GM13976 (cell line): Measurements from ENCODE around the gene GPRC5B.

Experiments used
- DNase-seq: peaks from one replicate; pipeline ENCODE4 v3.0.0; 2012; ENCODE audit warnings: low spot score
- in situ Hi-C: fragments of 300-500 bp; cut with MboI; formaldehyde crosslinking; loops from one replicate; pipeline ENCODE4 v1.12.0; 2022; ENCODE audit warnings: low sequenced_read_pairs, mixed read lengths, inconsistent platforms; ENCODE audit not compliant: unreplicated experiment
- TF ChIP-seq, protein P1 (sequence below): IDR thresholded peaks from 2 replicates; pipeline ENCODE4 v1.5.1; 2012; ENCODE audit warnings: borderline replicate concordance, mild to moderate bottlenecking; ENCODE audit not compliant: insufficient read depth; ENCODE audit errors: extremely low read depth, missing control alignments, control extremely low read depth

The GPRC5B gene

DNA sequence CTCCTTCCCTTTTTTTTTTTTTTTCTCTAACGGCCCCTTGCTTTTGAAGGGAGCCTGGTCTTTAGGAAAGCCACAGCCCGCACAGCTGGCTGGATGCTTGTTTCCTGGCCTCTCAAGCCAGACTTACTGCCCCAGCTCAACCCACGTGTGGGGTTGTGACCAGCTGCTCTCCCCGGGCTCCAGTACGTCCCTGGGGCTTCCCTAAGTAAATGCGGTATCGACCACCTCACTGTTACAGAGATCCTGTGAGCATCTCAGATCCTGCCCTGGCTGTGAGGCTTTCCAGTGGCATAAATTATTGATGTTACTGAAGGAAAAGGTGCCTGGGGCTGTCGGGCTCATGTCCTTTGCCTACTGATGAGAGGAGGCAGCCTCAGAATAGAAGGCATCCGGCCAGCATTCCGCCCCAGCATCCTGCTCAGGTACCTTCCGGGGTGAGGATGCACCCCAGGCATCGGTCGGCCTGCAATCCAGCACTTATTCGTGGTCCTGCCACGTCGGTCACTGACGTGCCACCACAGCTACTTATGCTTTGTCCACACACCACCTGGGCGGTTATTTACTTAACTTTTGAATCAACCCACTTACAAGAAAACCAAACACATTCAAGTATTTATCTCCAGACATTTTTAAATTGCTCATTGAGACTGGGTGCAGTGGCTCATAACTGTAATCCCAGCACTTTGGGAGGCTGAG is 9.6 kb downstream of the GPRC5B start:
- DNase-seq: no peak
- in situ Hi-C loops: no loop called here
- TF ChIP-seq, protein P1, sequence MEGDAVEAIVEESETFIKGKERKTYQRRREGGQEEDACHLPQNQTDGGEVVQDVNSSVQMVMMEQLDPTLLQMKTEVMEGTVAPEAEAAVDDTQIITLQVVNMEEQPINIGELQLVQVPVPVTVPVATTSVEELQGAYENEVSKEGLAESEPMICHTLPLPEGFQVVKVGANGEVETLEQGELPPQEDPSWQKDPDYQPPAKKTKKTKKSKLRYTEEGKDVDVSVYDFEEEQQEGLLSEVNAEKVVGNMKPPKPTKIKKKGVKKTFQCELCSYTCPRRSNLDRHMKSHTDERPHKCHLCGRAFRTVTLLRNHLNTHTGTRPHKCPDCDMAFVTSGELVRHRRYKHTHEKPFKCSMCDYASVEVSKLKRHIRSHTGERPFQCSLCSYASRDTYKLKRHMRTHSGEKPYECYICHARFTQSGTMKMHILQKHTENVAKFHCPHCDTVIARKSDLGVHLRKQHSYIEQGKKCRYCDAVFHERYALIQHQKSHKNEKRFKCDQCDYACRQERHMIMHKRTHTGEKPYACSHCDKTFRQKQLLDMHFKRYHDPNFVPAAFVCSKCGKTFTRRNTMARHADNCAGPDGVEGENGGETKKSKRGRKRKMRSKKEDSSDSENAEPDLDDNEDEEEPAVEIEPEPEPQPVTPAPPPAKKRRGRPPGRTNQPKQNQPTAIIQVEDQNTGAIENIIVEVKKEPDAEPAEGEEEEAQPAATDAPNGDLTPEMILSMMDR: no peak

DNA sequence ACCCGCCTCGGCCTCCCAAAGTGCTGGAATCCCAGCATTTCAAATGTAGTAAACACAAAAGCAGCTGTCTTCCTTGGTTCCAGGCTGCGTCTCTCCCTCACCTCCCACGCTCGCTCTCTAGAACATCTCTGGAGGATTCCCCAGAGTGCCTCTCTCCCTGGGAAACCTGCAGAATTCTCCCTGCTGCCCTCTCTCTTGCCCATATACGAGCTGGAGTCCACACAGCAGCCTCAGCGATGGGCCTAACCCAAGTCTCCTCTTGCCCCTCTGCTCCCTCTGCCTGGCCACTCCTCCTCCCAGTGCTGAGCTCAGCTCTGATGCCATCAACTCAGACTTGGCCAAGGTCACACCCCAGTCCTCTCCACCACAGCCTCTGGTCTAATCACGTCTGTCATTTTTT is 10.6 kb downstream of the GPRC5B start:
- TF ChIP-seq, protein P1: no peak
- in situ Hi-C loops: no loop called here
- DNase-seq: no peak

DNA sequence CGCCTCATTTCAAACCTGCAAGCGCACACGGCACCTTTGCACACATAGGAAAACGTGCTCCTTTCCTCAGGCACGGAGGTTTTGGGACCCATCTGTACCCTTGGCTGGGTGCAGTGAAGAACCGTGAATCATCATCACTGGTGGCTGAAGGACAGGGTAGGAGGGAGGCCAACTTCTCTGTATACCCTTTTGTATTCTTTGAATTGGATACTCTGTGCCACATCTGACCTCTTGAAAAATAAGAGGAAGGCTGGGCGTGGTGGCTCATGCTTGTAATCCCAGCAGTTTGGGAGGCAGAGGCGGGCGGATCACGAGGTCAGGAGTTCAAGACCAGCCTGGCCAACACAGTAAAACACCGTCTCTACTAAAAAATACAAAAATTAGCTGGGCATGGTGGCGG is 11.7 kb downstream of the GPRC5B start:
- in situ Hi-C loops: no loop called here
- DNase-seq: no peak
- TF ChIP-seq, protein P1: no peak

DNA sequence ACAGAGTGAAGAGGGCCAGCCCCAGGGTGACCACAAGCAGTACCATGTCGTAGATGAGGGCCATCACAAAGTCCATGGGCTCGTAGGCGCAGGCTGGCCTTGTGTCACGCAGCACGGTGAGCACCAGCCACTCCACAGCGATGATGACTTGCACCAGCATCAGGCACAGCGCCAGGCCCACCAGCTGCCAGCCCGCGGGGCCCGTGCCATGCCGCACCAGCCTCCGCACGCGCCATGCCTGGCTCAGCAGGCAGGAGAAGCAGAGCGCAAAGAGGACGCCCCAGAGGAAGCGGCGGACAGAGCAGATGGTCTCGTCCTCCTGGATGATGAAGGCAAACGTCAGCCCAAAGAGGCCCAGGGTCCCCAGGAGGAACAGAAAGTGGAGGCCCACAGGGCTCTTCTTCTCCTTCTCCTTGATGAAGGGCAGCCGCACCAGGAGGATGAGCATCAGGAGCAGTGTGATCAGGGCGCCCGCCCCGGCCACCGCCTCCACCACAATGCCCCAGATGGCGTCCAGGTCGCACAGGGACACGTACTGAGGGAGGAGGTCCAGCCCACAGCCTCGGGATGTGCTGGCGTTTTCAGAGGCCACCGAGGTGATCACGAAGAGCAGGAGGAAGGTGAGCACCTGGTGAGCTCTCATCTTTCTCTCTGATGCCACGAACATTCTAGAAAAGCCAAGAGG is 12.3 kb downstream of the GPRC5B start:
- no peak for DNase-seq
- TF ChIP-seq, protein P1: no peak
- in situ Hi-C loops: no loop called here

DNA sequence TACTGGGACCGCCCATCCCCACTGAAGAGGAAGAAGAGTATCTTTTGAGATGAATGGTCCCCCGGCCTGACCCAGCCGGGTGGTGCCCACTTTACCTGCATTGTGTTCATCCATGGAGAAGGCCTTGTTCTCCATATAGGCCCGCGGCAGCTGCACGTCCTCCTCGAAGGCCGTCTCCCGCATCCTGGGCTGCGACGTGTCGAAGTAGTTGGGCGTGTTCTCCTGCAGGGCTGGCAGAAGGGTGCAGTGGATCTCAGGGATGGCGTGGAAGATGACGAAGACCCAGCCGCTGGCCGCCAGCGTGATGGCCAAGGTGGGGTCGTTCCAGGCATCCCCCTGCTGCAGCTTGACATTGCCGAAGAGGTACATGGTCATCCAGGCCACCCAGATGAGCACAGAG is 12.9 kb downstream of the GPRC5B start:
- no peak for DNase-seq
- TF ChIP-seq, protein P1: no peak
- in situ Hi-C loops: no loop called here

DNA sequence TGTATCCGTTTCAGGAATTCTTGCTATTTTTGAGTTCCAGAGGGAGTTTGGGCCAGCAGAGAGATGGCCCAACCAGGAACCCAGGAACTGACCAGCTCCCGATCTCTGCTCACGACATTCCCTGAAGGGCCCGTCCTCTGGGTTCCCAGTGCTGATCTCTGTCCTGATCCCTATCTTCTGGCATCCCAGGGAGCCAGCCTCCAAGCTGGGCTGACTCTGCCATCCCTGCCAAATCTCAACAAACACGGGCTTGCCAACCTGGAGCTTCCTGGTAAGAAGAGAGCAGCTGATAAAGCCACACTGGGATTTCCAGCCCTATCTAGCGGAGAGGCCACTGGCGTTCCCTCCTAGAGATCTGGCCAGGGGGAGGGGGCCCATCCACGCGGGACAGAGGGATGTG is 16.2 kb downstream of the GPRC5B start:
- TF ChIP-seq, protein P1: no peak
- in situ Hi-C loops: no loop called here
- DNase-seq: no peak

DNA sequence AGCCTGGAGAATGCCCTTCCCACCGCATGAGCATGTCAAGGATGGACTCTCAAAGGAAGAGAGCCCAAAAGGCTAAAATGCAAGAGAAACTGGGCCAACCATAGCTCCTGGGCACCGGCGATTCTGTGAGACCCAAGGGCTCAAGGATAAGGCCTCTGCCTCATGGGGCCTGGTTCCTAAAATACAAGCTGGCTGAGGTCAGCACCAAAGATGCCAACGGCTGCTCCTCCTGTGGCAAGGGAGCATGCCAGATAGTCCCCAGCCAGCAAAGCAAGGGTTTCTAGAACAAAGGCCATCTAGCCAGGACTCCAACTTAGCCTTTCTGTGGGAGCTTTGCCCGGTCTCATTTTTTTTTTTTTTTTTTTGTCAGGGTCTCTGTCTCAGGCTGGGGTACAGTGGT is 20.1 kb downstream of the GPRC5B start:
- TF ChIP-seq, protein P1: no peak
- in situ Hi-C loops: no loop called here
- no peak for DNase-seq
